NB4 (cell line): ENCODE results near the gene MIS18A.
A peak's percentile ranks its signal among the peaks of the same experiment; 100 is the strongest.

Experiments used
- DNase-seq: peaks from one replicate; pipeline ENCODE4 v3.0.0; 2010; ENCODE audit warnings: low read depth
- H3K4me3 ChIP-seq: one replicate; pipeline ENCODE4 v1.5.1; 2011; ENCODE audit warnings: mild to moderate bottlenecking, low read depth, low read length, moderate library complexity
- MYC ChIP-seq: IDR thresholded peaks from 2 replicates; pipeline ENCODE4 v1.6.1; 2011; ENCODE audit warnings: low read depth, low read length
- POLR2A ChIP-seq: IDR thresholded peaks from 2 replicates; pipeline ENCODE4 v1.6.1; 2011; ENCODE audit warnings: mild to moderate bottlenecking; ENCODE audit not compliant: insufficient read length; ENCODE audit errors: extremely low read depth
- TF ChIP-seq, protein P1 (sequence below): IDR thresholded peaks from one replicate; pipeline ENCODE4 v1.5.1; 2012; ENCODE audit warnings: low read depth, low read length
- TF ChIP-seq, protein P2 (sequence below): IDR thresholded peaks from 2 replicates; pipeline ENCODE4 v1.6.1; 2011; ENCODE audit warnings: low read depth, low read length

MIS18A gene

DNA sequence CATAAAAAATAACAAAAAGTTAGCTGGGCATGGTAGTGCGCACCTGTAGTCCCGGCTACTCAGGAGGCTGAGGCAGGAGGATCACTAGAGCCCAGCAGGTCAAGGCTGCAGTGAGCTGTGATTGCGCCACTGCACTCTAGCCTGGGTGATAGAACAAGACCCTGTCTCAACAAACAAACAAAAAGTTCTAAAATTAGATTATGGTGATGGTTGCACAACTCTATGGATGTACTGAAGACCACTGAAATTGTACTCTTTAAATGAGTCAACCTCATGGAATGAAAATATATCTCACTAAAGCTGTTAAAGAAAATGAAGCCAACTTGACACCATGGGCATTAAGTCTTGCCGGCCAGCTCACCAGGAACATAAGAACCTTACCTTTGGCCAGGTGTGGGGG lies 28.9 kb upstream of the MIS18A start:
- TF ChIP-seq, protein P1, sequence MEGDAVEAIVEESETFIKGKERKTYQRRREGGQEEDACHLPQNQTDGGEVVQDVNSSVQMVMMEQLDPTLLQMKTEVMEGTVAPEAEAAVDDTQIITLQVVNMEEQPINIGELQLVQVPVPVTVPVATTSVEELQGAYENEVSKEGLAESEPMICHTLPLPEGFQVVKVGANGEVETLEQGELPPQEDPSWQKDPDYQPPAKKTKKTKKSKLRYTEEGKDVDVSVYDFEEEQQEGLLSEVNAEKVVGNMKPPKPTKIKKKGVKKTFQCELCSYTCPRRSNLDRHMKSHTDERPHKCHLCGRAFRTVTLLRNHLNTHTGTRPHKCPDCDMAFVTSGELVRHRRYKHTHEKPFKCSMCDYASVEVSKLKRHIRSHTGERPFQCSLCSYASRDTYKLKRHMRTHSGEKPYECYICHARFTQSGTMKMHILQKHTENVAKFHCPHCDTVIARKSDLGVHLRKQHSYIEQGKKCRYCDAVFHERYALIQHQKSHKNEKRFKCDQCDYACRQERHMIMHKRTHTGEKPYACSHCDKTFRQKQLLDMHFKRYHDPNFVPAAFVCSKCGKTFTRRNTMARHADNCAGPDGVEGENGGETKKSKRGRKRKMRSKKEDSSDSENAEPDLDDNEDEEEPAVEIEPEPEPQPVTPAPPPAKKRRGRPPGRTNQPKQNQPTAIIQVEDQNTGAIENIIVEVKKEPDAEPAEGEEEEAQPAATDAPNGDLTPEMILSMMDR, result no peak
- TF ChIP-seq MYC, result no peak
- no peak for TF ChIP-seq POLR2A
- TF ChIP-seq, protein P2, sequence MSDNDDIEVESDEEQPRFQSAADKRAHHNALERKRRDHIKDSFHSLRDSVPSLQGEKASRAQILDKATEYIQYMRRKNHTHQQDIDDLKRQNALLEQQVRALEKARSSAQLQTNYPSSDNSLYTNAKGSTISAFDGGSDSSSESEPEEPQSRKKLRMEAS, result no peak
- H3K4me3 ChIP-seq, result no peak overlapping the region
- DNase-seq, result peak; percentile 9

DNA sequence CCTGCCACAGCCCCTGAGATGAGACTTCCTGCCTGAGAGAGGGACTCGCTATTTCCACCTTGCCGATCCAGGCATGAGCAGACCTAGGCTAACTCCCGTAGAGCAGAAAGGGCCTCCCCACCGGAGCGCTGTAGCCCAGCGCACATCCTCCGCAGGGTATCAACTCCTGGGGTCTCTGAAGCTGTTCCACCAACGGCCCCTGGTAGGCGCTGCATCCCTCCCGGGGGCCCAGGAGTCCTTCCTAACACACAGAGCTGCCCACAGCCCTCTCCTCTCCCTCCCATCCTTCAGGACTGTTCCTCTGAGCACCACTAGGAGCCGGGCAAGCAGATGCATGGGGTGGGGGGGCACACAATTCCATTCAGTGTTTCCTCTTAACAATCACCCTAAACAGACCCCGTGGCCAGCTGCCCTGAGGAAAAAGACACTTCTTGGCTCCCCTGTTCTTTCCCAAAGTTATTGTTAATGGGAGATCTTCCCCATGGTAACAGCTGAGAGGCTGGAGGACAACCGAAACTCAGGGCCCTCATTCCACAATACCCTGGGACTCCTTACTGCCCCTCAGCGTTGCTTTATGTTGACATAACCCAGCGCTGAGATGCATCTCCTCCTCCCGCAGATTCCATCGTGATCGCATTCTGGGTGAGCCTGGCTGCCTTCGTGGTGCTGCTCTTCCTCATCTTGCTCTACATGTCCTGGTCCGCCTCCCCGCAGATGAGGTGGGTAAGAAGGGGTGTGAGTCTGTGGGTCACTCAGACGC lies 27.4 kb upstream of the MIS18A start:
- TF ChIP-seq, protein P1, result peak; percentile 18
- no peak for TF ChIP-seq MYC
- H3K4me3 ChIP-seq, result no peak overlapping the region
- DNase-seq, result peak; percentile 7

DNA sequence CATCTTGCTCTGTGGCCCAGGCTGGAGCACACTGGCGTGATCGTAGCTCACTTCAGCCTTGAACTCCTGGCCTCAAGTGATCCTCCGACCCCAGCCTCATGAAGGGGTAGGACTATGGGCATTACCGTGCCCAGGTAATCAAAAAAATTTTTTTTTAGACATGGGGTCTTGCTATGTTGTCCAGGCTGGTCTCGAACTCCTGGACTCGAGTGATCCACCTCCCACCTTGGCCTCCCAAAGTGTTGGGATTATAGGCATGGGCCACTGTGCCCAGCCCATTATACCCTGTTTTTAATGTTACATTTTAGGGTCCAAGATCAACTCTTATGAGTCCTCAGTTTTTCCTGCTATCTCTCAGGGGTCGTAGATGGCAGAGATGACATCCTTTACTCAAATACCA lies 26.1 kb upstream of the MIS18A start:
- H3K4me3 ChIP-seq, result no peak overlapping the region
- no peak for DNase-seq
- TF ChIP-seq, protein P1, result no peak
- TF ChIP-seq POLR2A, result no peak
- TF ChIP-seq, protein P2, result no peak
- TF ChIP-seq MYC, result no peak

DNA sequence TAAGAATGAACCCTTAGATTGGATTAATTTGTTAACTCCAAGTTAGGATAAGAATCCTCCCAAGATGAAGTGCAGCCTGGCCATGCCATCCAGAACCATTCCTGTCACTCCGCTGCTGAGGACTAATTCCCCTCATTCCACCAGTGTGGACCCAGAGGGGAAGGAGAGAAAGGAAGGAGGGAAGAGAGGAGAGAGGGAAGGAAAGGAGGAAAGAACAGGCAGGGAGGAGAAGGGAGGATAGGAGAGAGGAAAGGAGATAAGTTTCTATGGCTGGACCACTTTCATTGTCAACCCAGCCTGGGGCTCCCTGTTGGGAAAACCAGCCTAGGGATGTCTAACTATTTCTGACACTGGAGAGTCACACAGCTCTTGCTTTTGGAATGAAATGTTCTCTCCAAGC lies 24.5 kb upstream of the MIS18A start:
- TF ChIP-seq, protein P2, result no peak
- TF ChIP-seq POLR2A (no peak), MYC (no peak)
- TF ChIP-seq, protein P1, result no peak
- H3K4me3 ChIP-seq, result no peak overlapping the region
- DNase-seq, result no peak

DNA sequence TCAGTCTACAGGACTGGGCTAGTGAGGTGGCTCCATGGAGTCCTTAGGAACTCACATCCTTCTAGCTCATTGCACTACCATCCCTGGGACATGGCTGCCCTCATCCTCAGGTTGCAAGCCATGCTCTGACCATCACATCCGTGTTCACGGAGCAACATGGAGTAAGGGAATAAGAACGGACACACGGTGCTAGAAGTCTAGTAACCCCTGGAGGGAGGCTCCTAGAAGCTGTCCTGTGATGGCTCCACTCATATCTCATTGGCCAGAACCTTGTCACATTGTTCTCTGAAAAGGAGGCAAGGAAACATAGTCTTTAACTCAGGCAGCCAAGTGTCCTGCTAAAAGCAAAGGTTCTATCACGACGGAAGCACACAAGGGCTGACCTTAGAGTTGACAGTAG lies 23.7 kb upstream of the MIS18A start:
- H3K4me3 ChIP-seq, result no peak overlapping the region
- TF ChIP-seq POLR2A (no peak), MYC (no peak)
- TF ChIP-seq, protein P1, result no peak
- TF ChIP-seq, protein P2, result no peak
- DNase-seq, result no peak

DNA sequence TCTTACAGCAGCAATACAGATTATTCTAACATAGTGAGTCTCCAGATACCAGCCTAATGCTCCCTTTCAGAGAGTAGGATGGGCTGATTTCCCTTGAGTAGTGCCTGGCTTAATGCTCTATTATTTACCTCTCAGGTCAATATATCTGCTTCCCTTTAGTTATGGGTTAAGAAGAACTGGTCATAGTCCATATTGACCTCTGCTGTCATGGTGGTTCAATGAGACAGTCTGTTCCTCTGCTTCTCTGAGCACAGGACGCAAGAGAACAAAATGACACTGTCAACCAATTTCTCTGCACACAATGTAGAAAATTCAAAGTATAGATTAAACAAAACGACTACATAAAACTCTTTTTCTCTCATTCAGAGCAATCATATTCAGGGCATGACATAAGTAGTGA lies 22.7 kb upstream of the MIS18A start:
- TF ChIP-seq, protein P2, result no peak
- TF ChIP-seq, protein P1, result no peak
- no peak for TF ChIP-seq POLR2A
- no peak for TF ChIP-seq MYC
- DNase-seq, result no peak
- H3K4me3 ChIP-seq, result no peak overlapping the region
